ENCODE data around the gene TSSK6. TPM values are rescaled to one million over a fixed set of nuclear protein-coding genes. Genes with fewer than 3 reads are reported as not detected.

Gene TSSK6
- total RNA-seq, 1 donor = 1.9 TPM

DNA sequence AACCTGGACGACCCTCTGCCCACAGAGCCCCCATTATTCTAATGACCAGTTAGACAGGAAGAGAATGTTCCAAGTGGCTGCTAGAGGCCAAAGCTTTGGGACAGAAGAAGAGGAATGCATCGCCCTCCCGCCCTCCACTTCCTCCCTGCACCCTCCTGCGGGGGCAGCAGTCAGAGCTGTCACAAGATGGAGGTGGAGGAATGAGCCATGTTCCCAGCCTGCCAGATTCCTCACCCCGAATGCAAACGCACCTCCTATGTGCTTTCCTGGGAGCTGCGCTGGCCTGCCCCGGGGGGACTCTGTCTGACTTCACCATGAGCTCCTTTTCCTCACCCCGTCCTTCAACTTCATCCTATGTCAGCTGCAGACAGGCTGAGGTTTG is 15.1 kb upstream of the TSSK6 start:
- no peak for DNase-seq (ENCODE audit: low read depth)
- no peak overlapping the region for H3K4me3 ChIP-seq (ENCODE audit: low read depth, low read length)
- TF ChIP-seq, protein P1, sequence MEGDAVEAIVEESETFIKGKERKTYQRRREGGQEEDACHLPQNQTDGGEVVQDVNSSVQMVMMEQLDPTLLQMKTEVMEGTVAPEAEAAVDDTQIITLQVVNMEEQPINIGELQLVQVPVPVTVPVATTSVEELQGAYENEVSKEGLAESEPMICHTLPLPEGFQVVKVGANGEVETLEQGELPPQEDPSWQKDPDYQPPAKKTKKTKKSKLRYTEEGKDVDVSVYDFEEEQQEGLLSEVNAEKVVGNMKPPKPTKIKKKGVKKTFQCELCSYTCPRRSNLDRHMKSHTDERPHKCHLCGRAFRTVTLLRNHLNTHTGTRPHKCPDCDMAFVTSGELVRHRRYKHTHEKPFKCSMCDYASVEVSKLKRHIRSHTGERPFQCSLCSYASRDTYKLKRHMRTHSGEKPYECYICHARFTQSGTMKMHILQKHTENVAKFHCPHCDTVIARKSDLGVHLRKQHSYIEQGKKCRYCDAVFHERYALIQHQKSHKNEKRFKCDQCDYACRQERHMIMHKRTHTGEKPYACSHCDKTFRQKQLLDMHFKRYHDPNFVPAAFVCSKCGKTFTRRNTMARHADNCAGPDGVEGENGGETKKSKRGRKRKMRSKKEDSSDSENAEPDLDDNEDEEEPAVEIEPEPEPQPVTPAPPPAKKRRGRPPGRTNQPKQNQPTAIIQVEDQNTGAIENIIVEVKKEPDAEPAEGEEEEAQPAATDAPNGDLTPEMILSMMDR (IDR thresholded peaks at IDR 0.05; ENCODE audit: insufficient read depth, low read length) = no peak

DNA sequence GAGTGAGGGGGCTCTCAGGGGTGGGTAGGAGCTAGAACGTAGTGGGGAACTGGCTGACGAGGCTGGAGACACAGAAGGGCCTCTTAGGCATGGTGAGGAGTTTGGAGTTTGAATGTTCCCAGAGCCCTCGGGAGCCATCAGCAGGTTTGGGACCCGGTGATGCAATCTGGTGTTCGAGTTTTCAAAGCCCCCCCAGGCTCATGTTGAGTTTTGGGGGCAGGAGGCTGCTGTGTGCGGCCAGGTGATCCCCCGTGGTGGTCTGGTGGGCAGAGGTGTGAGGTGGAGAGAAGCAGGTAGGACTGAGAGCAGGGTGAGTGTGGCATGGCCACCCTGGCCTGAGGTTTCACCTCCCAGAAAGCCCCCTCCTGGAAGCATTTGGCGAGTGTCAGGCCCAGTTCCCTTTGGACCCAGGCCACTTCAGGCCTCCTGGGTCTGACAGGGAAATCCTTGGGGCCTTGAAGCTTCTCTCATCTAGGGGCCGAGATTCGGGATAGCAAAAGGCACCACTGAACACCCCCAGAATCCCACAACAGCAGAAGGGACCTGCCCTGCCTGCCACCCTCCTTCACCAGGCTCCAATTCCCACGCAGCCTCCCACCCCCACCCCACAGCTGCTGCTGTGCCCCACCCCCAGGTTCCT is 14.6 kb upstream of the TSSK6 start:
- no peak overlapping the region for H3K4me3 ChIP-seq (ENCODE audit: low read depth, low read length)
- TF ChIP-seq, protein P1 (IDR thresholded peaks at IDR 0.05; ENCODE audit: insufficient read depth, low read length) = no peak
- DNase-seq (ENCODE audit: low read depth) = no peak

DNA sequence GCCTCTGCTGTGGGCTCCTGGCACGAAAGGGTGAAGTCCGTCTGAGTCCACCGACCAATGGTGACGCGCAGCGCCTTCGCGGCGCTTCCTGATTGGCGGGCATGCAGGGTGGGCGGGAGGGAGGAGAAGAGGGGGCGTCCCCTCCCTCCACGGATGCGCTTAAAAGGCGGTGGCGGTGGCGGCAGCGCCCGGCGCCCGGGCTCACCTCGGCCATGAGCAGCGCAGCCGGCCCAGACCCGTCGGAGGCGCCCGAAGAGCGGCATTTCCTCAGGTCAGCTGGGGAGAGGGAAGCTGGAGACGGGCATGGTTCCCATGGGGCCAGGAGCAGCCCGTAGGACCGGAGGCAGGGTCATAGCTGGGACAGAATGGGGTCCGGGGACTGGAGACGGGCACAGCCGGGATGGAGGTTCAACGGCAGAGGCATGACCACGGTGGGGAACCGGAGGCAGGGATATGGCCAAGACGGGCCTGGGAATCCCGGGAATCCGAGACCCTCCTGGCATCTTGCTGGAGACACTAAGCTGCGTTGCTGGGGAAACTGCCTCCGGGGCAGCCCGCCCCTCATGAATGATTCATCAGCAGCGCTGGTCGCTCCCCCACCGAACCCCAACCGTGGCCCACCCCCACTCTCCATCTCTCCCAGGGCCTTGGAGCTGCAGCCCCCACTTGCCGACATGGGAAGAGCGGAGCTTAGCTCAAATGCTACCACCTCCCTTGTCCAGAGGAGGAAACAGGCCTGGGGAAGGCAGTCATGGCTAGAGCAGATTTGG is 13.6 kb upstream of the TSSK6 start, which contains the start of gene YJEFN3:
Gene YJEFN3 (plus strand): TSS at position 191 of the 770 bp plus-strand sequence. CDS start 22 bp downstream, at position 213.
- TF ChIP-seq, protein P1 (IDR thresholded peaks at IDR 0.05; ENCODE audit: insufficient read depth, low read length) = no peak
- no peak for DNase-seq (ENCODE audit: low read depth)
- no peak within 1 kb of the TSS for H3K4me3 ChIP-seq (ENCODE audit: low read depth, low read length)

DNA sequence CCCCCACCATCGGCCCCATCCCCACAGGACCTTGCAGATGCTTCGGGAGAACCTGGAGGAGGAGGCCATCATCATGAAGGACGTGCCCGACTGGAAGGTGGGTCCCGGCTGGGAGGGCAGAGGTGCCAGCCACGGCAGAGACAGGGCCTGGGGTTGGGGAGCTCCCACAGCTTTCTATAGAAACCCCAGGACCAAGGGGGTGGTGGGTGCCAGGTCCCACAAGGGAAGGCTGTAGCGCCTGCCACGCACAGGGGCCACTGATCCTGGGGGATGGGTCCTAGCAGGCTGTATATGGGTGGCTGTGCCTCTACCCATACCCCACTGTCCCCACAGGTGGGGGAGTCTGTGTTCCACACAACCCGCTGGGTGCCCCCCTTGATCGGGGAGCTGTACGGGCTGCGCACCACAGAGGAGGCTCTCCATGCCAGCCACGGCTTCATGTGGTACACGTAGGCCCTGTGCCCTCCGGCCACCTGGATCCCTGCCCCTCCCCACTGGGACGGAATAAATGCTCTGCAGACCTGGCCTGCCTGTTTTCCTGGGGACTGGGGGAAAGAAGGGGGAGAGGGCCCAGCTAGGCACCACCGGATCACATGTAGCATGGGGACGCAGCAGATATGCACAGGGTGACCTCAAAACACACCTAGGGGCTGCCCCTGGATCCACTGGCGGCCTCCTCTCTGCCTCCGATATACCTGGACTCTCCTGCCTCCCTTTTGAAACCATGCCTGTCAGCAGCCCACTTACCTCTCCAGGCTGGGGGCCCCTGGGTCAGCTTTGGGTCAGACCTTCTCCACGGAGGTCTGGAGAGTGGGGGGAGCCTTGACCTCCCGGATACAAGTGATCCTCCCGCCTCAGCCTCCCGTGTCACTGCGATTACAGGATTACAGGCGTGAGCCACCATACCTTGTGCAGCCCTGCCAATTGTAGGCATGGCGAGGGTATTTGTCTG is 12.6 kb upstream of the TSSK6 start:
- H3K4me3 ChIP-seq (ENCODE audit: low read depth, low read length) = no peak overlapping the region
- TF ChIP-seq, protein P1 (IDR thresholded peaks at IDR 0.05; ENCODE audit: insufficient read depth, low read length) = no peak
- DNase-seq (ENCODE audit: low read depth) = no peak

DNA sequence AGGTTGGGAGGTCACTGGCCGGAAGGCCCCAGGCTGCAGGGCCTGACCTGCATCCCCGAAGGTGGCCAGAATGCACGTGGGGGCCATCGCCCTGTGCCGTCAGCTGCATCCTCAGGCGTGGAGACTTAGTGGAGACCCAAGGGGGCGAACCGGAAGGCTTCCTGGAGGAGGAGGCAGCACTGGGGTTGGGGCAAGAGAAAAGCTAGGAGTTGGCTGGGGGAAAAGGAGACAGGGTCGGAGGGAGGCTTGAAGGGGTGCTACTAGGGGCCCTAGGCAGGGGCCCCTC is 12.0 kb upstream of the TSSK6 start:
- no peak overlapping the region for H3K4me3 ChIP-seq (ENCODE audit: low read depth, low read length)
- DNase-seq (ENCODE audit: low read depth) = no peak
- TF ChIP-seq, protein P1 (IDR thresholded peaks at IDR 0.05; ENCODE audit: insufficient read depth, low read length) = no peak

DNA sequence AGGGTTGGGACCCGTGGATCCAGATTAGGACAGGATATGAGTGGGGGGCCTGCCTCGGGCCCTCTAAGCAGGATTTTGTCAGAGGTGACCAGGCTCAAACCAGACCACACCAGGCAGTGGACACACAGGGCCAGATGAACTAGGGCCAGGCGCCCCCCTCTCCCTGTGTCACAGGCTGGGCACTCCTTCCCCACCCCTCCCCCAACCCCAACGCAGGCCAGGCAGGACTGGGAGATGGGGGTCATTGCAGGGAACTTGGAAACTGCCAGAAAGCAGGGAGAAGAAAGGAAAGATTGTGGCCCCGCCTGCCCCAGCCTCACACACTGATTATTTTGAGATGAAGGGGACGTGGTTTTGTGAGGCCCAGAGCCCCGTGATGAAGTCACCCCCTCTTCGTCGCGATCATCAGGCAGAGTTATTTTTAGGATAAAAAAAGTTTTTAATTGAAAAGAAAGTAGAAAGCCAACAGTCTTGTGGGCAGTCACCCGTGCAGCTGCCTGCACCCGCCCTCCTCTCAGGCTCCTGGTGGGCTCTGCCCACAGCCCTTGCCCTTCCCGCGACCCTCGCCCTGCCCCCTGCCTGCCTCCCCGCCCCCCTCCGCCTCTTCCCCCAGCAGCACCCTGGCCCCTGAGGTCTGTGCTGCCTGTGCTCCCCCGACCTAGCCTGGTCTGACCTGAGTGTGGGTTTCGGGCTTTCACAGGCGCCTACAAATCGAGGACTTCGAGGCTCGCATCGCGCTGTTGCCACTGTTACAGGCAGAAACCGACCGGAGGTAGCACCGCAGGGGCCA is 11.4 kb upstream of the TSSK6 start:
- no peak overlapping the region for H3K4me3 ChIP-seq (ENCODE audit: low read depth, low read length)
- TF ChIP-seq, protein P1 (IDR thresholded peaks at IDR 0.05; ENCODE audit: insufficient read depth, low read length) = no peak
- no peak for DNase-seq (ENCODE audit: low read depth)
